Ishikawa (cell line): ENCODE measurements around the gene GRIN2B.

Experiments
- CEBPB ChIP-seq: IDR thresholded peaks from 2 replicates; pipeline ENCODE4 v1.6.1; 2012
- CREB1 ChIP-seq: IDR thresholded peaks from 2 replicates; pipeline ENCODE4 v1.6.1; 2012; ENCODE audit warnings: low read depth
- EGR1 ChIP-seq: IDR thresholded peaks from 2 replicates; pipeline ENCODE4 v1.6.1; 2012
- EP300 ChIP-seq: IDR thresholded peaks from 2 replicates; pipeline ENCODE4 v1.6.1; 2012; ENCODE audit warnings: borderline replicate concordance
- FOXM1 ChIP-seq: IDR thresholded peaks from 2 replicates; pipeline ENCODE4 v1.6.1; 2012; ENCODE audit warnings: low read depth, borderline replicate concordance
- MAX ChIP-seq: IDR thresholded peaks from 2 replicates; pipeline ENCODE4 v1.6.1; 2012
- NFIC ChIP-seq: IDR thresholded peaks from 2 replicates; pipeline ENCODE4 v1.6.1; 2012
- RAD21 ChIP-seq: IDR thresholded peaks from 2 replicates; pipeline ENCODE4 v1.6.1; 2012; ENCODE audit warnings: low read depth
- TAF1 ChIP-seq: IDR thresholded peaks from 2 replicates; pipeline ENCODE4 v1.6.1; 2012; ENCODE audit warnings: low read depth, mild to moderate bottlenecking
- TCF12 ChIP-seq: IDR thresholded peaks from 2 replicates; pipeline ENCODE4 v1.6.1; 2012; ENCODE audit warnings: low read depth
- TEAD4 ChIP-seq: IDR thresholded peaks from 2 replicates; pipeline ENCODE4 v1.6.1; 2012
- YY1 ChIP-seq: IDR thresholded peaks from 2 replicates; pipeline ENCODE4 v1.6.1; 2012; ENCODE audit warnings: low read depth
- ZBTB7A ChIP-seq: IDR thresholded peaks from 2 replicates; pipeline ENCODE4 v1.6.1; 2012; ENCODE audit warnings: low read depth
- TF ChIP-seq, protein P1 (sequence below): IDR thresholded peaks from 2 replicates; pipeline ENCODE4 v1.6.1; 2012
- TF ChIP-seq, protein P2 (sequence below): IDR thresholded peaks from 2 replicates; pipeline ENCODE4 v1.6.1; 2012; ENCODE audit warnings: low read depth, mild to moderate bottlenecking

The GRIN2B gene

DNA sequence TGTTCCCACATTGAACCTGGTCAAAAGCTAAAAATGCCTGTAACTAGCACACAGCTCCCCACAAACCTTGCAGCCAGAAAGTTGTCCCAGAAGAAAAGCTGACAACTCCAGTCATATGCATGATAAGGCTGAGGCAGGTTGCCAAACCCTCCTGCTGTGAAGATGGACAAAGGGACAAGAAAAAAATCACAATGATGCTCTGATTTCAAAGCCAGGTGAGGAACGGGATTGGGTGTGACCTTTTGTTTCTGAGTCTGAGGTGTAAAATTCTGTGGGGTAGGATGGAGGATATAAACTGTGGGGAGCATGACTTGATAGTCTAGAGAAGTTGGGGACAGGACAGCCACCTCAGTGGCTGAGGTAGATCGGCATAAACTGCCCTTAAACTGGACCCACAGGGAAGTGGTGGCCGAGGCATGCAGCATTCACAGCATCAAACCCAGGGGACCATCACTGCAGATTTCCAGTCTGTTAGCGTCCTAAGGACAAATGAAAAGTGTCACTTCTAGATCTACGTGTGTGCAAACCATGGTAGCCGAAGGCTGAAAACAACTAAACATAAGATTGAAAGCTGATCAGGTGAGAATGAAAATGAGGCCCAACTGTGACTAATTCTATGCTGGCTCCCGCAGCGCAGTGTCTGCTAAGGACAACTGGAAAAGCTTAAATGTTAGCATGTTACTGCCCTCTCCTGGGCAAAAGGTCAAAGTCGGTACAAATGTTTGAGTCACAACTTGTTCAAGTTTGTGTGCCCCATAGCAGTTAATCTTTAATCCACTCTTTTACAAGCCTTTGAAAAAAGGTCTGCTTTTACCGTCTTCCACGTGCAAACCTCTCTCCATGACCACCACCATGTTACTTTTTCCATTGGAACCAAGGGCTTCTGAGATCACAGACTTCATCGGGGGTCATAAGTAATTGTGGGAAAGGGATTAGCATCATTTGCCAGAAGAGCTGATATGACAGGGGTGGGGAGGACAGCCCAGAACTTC, 39.8 kb downstream of the GRIN2B start:
- TF ChIP-seq RAD21 = peak; percentile 88
- no peak for TF ChIP-seq EGR1
- no peak for TF ChIP-seq TCF12
- no peak for TF ChIP-seq YY1
- TF ChIP-seq FOXM1 = no peak
- TF ChIP-seq EP300 = no peak
- no peak for TF ChIP-seq MAX

- TF ChIP-seq ZBTB7A (no peak), YY1 (no peak), TAF1 (no peak), EP300 (no peak)
- TF ChIP-seq, protein P1, sequence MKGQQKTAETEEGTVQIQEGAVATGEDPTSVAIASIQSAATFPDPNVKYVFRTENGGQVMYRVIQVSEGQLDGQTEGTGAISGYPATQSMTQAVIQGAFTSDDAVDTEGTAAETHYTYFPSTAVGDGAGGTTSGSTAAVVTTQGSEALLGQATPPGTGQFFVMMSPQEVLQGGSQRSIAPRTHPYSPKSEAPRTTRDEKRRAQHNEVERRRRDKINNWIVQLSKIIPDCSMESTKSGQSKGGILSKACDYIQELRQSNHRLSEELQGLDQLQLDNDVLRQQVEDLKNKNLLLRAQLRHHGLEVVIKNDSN = no peak
These were observed 41.0 kb downstream of the GRIN2B start for GRCh38 chr12:13940335-13940865.

- TF ChIP-seq, protein P1 = no peak
- TF ChIP-seq NFIC (no peak), TEAD4 (no peak), EGR1 (no peak), ZBTB7A (no peak), FOXM1 (no peak), EP300 (no peak), RAD21 (no peak), TAF1 (no peak), MAX (no peak), YY1 (no peak), TCF12 (no peak), CREB1 (no peak), CEBPB (no peak)
- TF ChIP-seq, protein P2, sequence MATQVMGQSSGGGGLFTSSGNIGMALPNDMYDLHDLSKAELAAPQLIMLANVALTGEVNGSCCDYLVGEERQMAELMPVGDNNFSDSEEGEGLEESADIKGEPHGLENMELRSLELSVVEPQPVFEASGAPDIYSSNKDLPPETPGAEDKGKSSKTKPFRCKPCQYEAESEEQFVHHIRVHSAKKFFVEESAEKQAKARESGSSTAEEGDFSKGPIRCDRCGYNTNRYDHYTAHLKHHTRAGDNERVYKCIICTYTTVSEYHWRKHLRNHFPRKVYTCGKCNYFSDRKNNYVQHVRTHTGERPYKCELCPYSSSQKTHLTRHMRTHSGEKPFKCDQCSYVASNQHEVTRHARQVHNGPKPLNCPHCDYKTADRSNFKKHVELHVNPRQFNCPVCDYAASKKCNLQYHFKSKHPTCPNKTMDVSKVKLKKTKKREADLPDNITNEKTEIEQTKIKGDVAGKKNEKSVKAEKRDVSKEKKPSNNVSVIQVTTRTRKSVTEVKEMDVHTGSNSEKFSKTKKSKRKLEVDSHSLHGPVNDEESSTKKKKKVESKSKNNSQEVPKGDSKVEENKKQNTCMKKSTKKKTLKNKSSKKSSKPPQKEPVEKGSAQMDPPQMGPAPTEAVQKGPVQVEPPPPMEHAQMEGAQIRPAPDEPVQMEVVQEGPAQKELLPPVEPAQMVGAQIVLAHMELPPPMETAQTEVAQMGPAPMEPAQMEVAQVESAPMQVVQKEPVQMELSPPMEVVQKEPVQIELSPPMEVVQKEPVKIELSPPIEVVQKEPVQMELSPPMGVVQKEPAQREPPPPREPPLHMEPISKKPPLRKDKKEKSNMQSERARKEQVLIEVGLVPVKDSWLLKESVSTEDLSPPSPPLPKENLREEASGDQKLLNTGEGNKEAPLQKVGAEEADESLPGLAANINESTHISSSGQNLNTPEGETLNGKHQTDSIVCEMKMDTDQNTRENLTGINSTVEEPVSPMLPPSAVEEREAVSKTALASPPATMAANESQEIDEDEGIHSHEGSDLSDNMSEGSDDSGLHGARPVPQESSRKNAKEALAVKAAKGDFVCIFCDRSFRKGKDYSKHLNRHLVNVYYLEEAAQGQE = no peak
These were observed 43.7 kb downstream of the GRIN2B start for GRCh38 chr12:13937735-13938134.

DNA sequence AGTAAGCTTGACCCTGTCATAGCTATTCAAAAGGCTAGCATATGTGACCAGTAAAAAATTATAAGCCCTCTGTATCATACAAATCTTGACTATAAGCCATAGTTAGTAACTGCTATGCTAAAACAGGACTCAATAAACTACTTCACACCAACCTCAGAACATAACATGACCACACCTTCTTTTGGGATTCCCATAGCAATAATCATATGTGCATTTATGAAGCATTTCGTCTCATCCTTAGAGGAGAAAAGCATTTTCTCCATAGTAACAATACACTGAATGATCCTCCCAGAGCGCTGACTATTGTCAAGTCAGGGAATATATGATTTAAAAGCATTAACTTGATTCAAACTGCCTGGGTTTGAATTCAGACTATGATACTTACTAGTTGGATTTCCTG, 46.2 kb downstream of the GRIN2B start:
- TF ChIP-seq RAD21 = no peak
- no peak for TF ChIP-seq MAX
- no peak for TF ChIP-seq EGR1
- no peak for TF ChIP-seq ZBTB7A
- TF ChIP-seq, protein P2 = no peak
- TF ChIP-seq NFIC = no peak
- TF ChIP-seq TAF1 = no peak
